NCI-H526 (cell line): Measurements from ENCODE around the gene MCM3AP.

Experiments used
- DNase-seq, 2 experiments: peaks; one replicate each; lab custom pipeline; 2025; lab: John Stamatoyannopoulos, UW

Gene MCM3AP

DNA sequence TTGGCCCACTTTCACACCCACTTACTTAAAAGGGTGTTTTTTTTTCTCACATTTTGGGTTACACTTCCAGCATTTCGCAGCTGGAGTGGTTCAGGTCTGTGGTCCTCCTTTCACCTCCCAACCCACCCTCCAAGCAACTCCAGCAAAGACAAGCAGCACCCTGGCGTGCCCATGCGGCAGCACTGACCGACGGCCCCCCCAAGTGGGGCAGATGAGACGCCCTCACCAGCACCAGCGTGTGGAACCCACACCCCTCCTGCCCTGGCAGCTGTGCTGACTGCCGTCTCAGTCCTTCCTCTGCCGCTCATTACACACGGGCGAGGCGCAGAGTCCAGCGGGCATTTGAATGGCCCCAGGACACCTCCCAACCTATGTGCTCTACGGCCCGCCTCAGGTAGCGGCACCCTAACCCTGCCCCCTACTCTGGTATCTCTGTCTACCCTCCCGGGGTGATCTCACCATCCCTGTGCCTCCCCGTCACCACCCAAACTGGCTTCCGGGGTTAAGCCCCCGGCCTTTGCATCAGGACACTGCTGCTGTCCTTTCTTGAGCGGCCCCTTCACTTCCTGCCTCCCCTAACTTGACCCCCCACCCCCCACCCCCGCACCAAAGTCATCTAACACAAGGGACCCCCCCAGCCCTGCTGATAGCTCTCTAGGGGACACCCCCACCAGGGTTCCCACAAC lies 67.8 kb downstream of the MCM3AP start:
- no peak for DNase-seq

DNA sequence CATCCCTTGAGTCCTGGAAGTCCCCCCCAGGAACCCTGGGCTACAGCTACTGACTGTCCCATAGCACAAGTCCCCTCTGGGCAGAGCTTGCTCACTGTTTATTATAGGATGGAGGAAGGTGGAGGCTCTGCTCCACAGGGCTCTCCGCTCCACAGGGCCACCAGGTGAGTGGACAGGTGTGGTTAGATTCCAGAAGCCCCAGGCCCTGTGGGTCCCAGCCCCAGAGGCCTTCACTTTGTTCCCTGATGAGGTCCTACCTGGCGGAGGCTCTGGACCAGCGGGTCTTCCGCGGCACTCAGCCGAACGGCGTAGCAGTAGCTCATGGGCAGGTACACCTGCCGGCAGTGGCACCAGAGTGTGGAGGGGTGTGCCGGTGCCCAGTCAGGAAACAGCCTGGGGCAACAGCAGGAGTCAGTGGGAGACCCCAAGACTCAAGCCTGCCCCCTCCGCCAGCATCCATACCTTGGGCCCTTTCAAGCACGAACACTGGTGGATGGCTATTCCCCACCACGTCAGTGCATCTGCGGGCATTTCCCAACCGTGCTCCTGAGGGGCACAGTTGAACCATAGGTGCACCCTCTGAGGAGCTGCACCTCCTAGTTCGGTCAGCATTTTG lies 69.2 kb downstream of the MCM3AP start:
- DNase-seq, result no peak

DNA sequence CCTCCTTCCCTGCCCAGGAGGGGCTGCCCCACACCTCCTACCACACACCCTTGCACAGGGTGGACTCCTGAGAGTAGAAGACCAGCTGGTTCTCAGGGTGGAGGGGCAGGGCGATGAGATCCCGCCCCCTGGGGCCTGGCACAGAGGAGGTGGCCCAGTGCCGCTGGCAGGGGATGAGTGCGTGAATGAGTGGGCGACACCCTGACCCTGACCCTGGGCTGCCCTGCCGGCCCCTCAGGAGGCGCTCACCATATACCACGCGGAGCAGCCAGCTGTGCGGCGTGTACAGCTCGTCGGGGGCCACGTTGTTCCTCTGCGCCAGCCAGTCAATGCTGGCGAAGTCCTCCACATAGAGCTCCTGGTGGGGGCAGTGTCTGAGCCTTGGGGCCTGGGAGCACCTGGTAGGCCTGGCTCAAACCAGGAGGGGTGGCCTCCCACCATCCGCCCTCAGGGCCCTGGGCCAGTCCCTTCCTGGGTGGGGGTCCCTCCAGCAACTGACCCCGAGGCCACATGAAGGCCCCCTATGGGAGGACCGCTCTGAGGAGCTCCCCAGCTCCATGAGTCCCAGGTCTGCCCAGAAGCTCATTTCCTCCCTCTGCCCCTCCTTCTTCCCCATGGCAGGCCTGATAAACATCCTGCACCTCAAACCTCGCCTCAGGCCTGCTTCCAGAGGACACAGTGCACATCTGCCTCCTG lies 69.8 kb downstream of the MCM3AP start:
- DNase-seq, result no peak

DNA sequence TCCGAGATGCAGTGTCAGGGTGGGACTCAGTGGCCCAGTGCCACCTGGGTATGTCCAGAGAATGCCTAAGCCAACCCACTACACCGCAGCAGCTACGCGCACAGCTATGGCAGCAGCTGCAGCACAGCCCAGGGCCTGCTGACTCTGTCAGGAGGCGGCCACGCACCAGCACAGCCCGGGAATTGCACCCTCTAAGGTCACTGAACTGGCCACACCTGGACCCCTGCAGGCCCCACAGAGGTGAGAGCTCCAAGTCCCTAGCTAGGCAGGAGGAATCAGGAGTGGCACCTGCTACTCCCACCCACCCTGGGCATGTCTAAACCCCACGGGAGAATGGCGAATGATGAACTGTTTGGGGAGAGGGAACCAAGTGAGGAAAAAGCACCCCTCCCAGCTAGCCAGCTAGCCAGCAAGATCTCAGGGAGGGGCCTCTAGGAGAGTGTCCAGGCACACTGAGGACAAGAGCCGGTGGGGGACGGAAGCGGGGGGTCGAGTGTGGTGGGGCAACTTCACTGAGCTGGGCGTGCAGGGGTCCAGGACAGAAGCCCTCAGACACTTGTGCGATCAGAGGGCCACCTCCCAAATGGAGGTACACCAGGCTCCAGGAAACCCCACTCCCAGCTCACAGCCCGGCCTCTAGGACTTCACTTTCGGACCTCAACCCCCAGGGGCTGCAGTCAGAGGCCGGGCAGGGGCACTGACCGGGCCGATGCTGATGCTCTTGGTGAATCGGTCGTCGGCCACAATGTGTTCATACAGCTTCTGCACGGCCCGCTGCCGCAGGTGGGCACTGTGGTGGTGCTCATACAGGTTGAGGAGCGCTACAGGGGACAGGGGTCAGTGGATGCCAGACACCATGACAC lies 70.7 kb downstream of the MCM3AP start:
- no peak for DNase-seq

DNA sequence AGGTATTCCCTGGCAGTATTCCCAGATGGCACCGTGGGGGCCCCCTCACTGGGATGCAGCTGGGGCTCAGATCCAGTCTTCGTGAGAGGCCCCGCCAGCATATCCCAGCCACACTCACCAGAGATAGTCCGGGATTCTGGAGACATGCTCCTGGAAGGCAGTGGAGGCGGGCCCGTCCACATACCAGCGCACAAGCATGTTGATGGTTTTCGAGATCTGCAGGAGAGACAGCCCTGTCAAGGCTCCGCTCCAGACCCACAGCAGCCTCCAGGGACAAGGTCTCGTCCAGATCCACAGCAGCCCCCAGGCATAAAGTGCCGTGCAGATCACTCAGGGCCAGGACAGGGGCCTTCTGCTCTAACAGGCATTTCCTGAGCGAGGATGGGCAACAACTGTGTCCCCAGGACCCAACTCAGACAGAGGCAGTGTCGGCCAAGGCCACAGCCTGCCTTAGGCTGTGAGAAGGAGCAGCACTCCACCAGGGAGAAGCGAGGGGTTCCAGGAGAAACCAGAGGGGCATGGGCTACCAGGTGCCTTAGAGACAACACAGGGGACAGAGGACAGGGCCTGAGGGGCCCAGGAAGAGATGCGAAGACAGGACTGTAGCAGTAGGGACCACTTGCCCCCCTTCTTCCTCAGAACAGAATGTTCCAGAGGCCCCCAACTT lies 71.7 kb downstream of the MCM3AP start:
- DNase-seq, result no peak

DNA sequence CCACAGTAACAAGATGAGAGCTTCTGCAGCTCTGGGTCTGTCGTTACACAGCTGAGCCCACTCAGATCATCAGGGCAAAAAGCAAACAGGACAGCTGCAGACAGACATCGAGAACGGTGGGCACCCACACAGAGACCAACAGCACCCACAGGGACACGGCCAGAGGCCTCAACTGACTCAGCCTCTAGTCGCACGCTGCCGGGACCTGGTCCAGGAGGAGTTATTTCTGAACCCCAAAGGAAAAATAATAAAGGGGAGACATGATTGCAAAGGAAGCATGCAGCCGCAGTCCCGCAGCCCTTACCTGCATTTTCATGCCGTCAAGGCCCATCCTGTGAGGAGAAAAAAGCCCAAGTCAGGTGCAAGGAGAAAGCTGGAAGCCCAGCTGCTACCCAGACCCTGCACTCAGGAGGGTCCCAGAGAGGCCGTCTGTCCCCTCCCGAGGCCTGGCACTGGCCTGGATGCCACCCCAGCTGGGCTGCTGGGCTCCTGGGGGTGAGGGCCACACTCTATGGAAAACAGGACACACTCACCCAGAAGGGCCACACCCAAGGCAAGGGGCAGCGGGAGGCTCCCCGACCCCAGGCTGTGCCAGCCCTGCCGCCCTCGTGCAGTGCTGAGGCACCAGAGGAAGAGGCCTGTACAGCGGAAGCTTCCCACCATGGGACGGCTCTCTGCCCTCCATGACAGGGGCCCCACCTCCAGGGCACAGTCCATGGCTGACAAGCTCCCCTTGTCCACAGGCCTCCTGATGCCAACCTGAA lies 72.5 kb downstream of the MCM3AP start:
- DNase-seq, result no peak

DNA sequence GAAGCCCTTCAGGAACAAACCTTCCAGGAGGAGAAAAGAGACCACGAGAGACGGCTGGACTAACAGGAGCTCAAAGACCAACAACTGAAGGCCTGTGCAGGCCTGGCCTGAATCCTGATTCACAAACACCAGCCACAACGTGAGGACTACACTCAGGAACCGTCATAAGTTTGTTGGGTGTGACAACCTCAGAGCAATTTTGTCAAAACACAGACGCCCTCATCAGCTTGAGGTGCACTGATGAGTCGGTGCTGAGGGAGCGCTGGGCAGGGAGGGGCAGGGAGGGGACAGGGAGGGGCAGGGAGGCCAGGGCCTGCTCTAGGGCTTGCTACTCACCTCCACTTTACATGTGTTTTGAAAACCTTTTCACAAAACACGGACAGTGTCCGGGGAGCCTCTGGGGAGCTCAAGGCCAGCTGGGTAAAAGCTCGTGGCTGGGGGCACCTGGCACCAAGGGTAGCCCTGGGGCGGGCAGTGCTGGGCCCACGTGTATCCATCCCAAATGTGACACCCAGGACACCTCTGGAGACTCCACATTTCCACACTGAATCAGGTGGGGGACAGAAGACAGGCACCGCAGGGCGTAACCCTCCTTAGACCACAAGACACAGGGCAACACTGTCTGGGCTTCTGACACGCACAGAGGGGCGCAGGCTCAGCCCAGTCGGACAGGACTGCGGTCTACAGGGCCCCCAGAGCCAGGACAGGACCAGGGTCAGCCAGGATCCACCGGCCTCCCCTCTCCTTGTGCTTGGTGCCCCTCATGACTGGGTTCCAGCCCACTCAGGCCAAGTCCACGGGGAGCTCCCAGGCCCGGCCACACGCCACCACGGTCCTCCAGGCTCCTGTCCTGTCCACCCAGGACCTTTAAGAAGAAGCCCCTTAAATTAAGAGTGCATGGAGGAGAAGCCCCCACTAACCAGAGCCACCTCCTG lies 73.4 kb downstream of the MCM3AP start:
- no peak for DNase-seq

DNA sequence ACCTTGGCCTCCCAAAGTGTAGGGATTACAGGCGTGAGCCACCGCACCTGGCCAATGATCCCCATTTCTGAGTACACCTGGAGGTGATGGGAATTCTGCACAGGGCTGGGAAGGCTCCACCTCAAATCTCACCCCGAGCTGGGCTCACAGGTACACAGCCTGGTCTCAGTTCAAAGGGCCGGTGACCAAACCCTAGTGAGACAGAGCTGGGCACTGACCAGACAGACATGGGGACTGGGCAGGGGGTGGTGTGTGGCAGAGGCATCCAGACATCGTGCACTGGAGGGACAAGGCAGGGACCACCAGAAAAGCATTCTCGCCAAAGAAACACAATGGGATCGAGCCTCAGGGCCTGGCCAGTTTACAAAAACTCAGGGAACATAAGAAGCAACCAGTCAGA lies 74.0 kb downstream of the MCM3AP start:
- DNase-seq, result no peak

DNA sequence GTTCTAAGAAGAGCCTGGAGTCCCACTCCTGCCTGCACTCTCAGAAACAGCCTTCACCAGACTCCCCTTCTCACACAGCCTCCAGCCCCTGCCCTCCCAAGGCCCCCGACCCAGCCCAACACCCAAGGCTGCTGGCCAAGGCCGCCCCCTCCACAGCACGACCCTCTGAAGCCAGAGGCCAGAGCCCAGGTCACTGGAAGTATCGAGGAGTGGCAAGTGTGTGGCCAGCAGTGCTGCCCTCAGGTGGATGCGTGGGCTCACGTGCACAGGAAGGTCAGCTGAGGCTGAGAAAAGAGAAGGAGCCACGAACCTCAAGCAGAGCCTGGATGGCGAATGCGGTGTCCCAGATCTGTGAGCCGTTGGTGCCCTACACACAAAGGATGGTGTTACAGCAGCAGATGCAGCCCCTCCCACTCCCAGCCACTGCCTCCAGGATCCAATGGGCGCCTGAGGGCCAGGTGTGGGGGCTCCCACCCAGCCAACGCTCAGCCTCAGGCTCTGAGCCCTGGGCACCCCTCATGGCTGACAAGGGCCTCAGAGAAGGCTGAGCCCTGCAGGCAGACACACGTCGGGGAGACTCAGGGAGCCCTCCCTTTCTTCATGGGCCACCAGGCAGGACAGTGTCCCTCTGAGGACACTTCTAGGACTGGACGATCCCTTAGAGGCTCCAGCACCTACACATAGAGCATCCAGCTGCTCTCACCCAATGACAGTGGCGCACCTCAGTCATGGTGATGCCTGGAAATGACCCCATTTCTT lies 74.9 kb downstream of the MCM3AP start:
- DNase-seq, result no peak

DNA sequence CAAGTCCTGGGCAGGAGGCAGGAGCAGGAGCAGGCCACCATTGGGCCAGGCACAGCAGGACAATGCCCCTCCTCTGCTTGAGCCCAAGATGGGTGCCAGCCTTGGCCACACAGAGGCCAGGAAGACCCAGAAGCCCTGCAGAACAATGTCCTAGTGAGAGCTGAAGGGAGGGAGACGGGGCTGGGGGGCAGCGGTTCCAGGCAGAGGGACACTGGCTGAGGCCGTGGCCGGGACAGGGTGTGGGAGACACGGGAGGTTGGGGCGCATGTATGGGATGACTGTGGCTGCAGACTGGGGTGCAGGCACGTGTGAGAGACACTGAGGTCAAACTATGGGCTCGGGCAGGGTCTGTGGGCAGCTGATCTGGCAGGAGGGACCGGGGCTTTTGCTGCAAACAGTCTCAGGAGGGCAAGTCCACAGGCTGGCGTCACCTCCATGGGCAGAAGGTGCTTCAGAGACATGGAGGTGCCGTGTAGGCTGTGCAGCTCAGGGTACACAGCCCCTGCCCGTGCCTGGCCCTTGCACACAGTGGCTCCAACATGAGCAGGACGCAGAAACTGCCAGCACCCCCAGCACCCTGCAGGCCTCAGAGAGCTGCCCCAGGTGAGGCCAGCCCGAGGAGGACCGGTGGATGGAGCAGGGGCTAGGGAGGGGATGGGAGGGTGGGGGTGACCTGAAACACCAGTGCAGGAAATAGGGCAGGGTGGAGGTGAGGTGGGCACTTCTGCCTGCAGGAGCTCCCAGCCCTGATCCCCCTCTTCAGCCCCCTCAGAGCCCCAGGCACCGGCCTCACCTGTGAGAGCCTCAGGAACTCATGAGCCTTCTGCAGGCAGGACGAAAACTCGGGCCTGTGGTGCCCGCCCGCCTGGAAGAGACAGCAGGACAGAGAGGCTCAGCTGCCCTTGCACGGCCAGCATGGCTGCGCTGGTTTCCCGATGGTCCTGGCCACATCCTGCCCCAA lies 76.4 kb downstream of the MCM3AP start:
- no peak for DNase-seq

DNA sequence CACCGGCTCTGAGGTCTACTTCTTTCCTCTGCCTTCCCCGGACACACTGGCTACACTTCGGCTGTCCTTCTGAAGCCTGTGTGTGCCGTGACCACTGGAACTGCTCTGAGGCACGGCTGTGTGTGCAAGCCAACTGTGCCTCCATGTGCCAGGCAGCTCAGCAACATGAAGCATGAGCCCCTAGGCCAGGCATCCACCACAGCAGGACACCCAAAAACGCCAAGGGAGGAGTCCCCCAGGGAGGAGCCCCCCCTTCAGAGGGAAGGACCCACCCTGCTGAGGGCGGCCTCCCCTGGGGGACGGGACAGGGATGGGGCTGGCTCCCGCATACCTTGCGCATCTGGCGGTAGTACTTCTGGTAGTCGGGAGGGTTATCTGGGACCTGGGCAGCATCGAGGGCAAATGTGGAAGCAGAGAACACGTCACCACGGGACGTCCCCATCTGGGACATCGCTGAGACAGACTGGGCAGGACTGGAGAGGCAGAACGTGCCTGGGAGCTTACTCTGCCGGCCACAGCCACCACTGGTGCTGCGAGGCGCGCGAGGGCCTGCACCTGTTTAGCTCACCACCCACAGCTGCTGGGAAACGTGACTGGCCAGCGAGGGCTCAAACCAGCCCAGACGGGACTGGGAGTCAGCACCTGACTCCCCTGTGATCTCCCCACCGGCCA lies 77.4 kb downstream of the MCM3AP start:
- no peak for DNase-seq

DNA sequence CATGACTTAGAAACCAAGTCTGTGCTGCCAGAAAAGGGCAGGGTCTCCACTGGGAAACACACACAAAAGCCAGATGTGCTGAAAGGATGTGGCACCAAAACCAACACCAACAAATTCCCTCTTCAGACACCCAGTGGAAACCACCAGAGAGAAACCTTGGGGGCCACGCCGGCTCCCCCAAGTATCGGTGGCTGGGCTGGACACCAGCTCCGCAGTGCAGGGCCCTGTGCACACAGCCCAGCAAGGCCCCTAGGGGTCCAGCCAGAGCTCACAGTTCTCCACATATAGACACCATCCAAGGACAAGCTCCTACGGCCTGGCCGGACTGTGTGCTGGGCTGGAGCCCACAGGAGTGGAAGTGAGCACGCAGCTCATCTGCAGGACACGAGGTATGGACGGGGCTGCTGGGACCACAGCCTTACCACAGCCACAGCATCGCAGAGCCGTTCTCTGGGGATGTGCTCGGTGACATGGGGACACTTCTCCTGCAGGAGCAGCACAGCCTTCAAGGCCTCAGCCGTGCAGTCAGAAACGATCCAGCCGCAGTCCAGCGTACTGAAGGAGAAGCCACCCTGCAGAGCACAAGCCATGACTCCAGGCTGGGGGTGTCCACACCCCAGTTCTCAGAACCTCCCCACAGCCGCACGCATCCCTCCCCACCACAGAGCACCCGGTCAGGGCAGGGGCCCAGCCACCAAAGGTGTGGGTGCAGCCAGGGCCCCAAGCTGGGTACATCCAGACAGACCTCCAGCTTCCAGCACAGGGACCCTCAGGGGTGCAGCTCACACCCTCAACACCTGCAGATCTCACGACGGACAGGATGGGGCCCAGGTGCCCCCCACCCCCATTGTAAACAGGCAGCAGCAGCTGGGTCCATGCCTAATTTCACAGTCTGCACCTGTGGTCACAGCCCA lies 78.1 kb downstream of the MCM3AP start:
- DNase-seq, result no peak

DNA sequence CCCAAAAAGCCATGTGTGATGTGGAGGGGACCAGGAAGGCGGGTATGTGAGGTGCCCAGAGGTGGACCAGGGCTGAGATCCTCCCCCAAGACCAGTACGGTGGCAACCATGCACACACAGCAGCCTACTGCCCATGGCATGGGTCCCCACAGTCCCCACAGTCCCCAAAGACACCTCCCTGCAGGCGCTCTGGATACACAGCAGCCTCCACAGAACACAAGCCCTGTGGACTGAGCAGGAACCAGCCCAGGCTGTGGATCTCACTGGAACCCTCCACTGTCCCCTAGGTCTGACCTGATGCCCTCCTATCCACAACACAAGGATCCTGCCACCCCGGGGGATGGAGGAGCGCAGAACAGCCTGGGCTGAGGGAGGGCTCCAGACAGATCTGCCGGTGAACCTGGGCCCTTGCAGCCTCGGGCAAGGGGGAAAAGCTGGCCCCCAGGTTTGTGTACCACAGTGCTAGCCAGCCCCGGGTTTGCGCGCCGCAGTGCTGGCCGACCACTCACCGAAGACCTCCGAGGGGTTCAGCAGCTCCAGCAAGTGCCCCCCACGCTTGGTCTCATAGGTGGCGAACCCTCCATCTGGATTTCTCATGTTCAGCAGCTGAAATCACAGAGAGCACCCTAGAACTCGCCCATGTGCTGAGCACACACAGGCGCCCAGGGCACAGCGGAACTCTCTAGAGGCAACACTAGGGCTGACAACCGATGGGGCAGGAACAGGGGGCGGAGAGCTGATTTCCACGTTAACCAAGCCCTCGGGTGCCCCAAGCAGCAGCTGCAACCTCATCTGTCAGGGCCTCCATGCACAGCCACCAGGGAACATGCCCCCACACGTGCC lies 79.0 kb downstream of the MCM3AP start:
- no peak for DNase-seq

DNA sequence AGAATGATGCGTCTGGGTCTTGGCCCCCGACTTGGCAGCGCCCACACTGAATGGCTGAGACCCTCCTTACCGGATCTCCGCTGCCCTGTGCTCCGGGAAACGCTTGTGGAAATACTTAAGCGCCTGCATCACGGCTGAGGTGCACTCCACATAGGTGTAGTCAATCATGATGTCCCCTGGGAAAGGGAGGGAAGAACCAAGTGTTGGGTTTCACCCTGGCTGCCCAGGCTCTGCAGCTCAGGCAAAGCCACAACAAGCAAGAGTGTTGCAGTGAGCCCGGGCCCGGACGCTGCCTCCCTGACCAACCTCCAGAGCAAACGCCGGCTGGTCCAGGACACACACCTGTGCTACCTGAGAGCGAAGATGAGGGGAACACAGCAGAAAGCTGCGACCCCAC lies 79.6 kb downstream of the MCM3AP start:
- peak; percentile 17 to 61 for DNase-seq

DNA sequence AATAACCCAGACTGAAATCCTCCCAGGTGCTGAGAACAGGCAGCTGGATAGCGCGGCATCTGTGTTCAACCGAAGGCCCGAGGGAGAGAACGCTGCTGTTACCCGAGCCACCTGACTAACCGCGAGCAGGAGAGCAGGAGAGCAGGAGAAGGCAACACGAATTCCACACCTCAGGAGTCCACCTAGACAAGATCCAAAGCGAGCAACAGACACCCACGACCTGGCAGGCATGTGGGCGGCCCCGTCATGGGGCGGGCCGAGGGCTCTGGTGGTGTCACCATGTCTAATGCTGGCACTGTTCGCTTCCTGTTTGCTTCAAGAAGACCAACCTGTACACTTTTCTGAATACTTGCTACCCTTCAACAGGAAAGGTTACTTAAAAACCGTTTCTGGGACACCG lies 80.2 kb downstream of the MCM3AP start:
- no peak for DNase-seq

DNA sequence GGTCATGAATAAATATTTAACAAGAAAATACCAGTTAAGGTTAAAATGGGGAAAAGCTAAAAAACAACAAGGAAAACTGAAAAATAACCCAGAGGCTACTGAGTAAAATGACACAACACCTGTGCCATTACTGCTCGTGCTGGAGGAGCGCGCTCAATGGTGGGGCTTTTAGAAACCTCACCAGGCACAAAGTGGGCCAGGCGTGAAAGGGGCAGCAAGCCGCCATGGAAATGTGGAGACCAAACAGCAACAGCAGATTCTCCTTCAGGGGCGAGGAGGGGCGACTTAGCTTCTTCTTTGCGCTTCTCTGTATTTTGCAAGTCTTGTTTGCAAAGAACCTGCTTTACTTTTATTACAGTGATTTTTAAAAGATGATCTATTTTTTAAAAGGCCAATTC lies 82.2 kb downstream of the MCM3AP start:
- DNase-seq, result no peak
